Measurements from ENCODE around the gene KIRREL3.

GRCh38 chr11:126611438-126611837 lies 389.1 kb downstream of the KIRREL3 start:
- TF ChIP-seq CTCF (IDR thresholded peaks at IDR 0.05): no peak
- TF ChIP-seq TFCP2L1 (CRISPR knock-in tag; IDR thresholded peaks at IDR 0.05): no peak
- no peak for TF ChIP-seq ELK1 (IDR thresholded peaks at IDR 0.05; ENCODE audit: low read depth, low read length)
- TF ChIP-seq RARB (CRISPR knock-in tag; IDR thresholded peaks at IDR 0.05): no peak
- TF ChIP-seq POLR2A (IDR thresholded peaks at IDR 0.05; ENCODE audit: low read length): no peak
- no peak for TF ChIP-seq REST (IDR thresholded peaks at IDR 0.05)
- TF ChIP-seq RAD21 (conservative IDR thresholded peaks at IDR 0.05 in 1 of 2, IDR thresholded peaks at IDR 0.05 in 1 of 2): no peak
- TF ChIP-seq FOXS1 (CRISPR knock-in tag; IDR thresholded peaks at IDR 0.05): no peak

All from A549 (cell line).